HCT116 (cell line): ENCODE results near the gene ABL2. TPM values are rescaled to one million over a fixed set of nuclear protein-coding genes. Genes with fewer than 3 reads are reported as not detected.

Experiments
- ATAC-seq: fragments of 200-7000 bp; cut with Tn5 transposase; 2 replicates; pipeline ENCODE4 v1.9.1; 2020; ENCODE audit warnings: mild to moderate bottlenecking, moderate library complexity
- BruUV-seq: library from RNA; stranded (reverse); fragments of 400-500 nt; replicated peaks from 2 replicates; lab custom pipeline; 2021; lab: Mats Ljungman, UMichigan
- CTCF ChIA-PET: fragments of 300-600 bp; sonication (Branson Sonifier 250); formaldehyde crosslinking; loops from one replicate; lab custom pipeline; 2021; ENCODE audit warnings: antibody characterized with exemption; lab: Charles Lee
- POLR2A ChIA-PET: fragments of 300-600, 350-600 bp; sonication (Branson Sonifier 250); formaldehyde crosslinking; loops from one replicate; lab custom pipeline; 2021; ENCODE audit warnings: antibody characterized with exemption; lab: Charles Lee
- RAD21 ChIA-PET, 2 experiments: fragments of 300-600 bp; sonication (Branson Sonifier 250); formaldehyde crosslinking; loops; one replicate each; lab custom pipeline; 2023; ENCODE audit warnings: low total read pairs in 2 of 2; ENCODE audit not compliant: uncharacterized antibody in 2 of 2, unreplicated experiment in 2 of 2, low non-redundant PET in 1 of 2; lab: Charles Lee
- DNase-seq: peaks from one replicate; pipeline ENCODE4 v3.0.0-alpha.2; 2010; ENCODE audit warnings: low read depth, low spot score
- H2AFZ ChIP-seq: fragments of 200-600 bp; shearing (Covaris generic), sonication (generic); 2 replicates; pipeline ENCODE4 v1.6.1; 2017; ENCODE audit warnings: low read depth, mixed run types, mixed read lengths, antibody characterized with exemption, low read length; ENCODE audit not compliant: poor library complexity, severe bottlenecking
- H3K27ac ChIP-seq: 2 replicates; pipeline ENCODE4 v1.5.1; 2012; ENCODE audit warnings: low read depth, low read length
- H3K27me3 ChIP-seq: fragments of 200-600 bp; sonication (generic); 2 replicates; pipeline ENCODE4 v1.6.1; 2016; ENCODE audit warnings: mixed run types, low read length, mixed read lengths; ENCODE audit not compliant: insufficient read depth
- H3K36me3 ChIP-seq, 2 experiments: fragments of 200-500 bp in 1 of 2; fragments of 200-600 bp in 1 of 2; sonication (Bioruptor generic) in 1 of 2; sonication (generic) in 1 of 2; 2 replicates each; pipeline versions ENCODE4 v1.5.1 to v1.6.1; 2014 to 2016; ENCODE audit warnings: low read length in 2 of 2, inconsistent platforms in 1 of 2, mixed read lengths in 1 of 2, mixed run types in 1 of 2; ENCODE audit not compliant: insufficient read depth in 2 of 2, control insufficient read depth in 1 of 2
- H3K4me1 ChIP-seq, 2 experiments: fragments of 200-600 bp in 1 of 2; sonication (generic) in 1 of 2; 2 replicates each; pipeline versions ENCODE4 v1.5.1 to v1.6.1; 2012 to 2017; ENCODE audit warnings: low read length in 2 of 2, inconsistent platforms in 1 of 2, mild to moderate bottlenecking in 1 of 2, mixed read lengths in 1 of 2, mixed run types in 1 of 2, moderate library complexity in 1 of 2; ENCODE audit not compliant: insufficient read depth in 2 of 2, control insufficient read depth in 1 of 2
- H3K4me2 ChIP-seq: fragments of 200-600 bp; sonication (generic); 2 replicates; pipeline ENCODE4 v1.6.1; 2017; ENCODE audit warnings: mixed run types, low read length, mixed read lengths
- H3K4me3 ChIP-seq, 2 experiments: fragments of 200-600 bp in 1 of 2; sonication (generic) in 1 of 2; replicated peaks in 1 of 2; 2 replicates each; pipeline ENCODE4 v1.5.1; 2011 to 2016; ENCODE audit warnings: low read length in 2 of 2, control low read depth in 1 of 2, low read depth in 1 of 2, mild to moderate bottlenecking in 1 of 2, mixed read lengths in 1 of 2, mixed run types in 1 of 2
- H3K79me2 ChIP-seq: fragments of 200-600 bp; sonication (generic); 2 replicates; pipeline ENCODE4 v1.6.1; 2017; ENCODE audit warnings: mild to moderate bottlenecking, mixed run types, low read length, moderate library complexity, mixed read lengths; ENCODE audit not compliant: insufficient read depth
- H3K9ac ChIP-seq: fragments of 200-600 bp; sonication (generic); 2 replicates; pipeline ENCODE4 v1.6.1; 2016; ENCODE audit warnings: low read length, mixed read lengths
- H3K9me2 ChIP-seq: fragments of 200-600 bp; sonication (generic), shearing (Covaris generic); 2 replicates; pipeline ENCODE4 v1.6.1; 2017; ENCODE audit warnings: mixed run types, mild to moderate bottlenecking, moderate library complexity; ENCODE audit not compliant: insufficient read depth
- H3K9me3 ChIP-seq, 2 experiments: fragments of 200-500 bp in 1 of 2; fragments of 200-600 bp in 1 of 2; sonication (Bioruptor generic) in 1 of 2; sonication (generic) in 1 of 2; 2 replicates each; pipeline ENCODE4 v1.6.1; 2014 to 2017; ENCODE audit warnings: low read length in 2 of 2, mixed read lengths in 2 of 2, inconsistent platforms in 1 of 2, low read depth in 1 of 2, mild to moderate bottlenecking in 1 of 2, mixed run types in 1 of 2, moderate library complexity in 1 of 2; ENCODE audit not compliant: control insufficient read depth in 1 of 2, insufficient read depth in 1 of 2
- H4K20me1 ChIP-seq: fragments of 200-600 bp; sonication (generic), shearing (Covaris generic); 2 replicates; pipeline ENCODE4 v1.6.1; 2017; ENCODE audit warnings: mixed run types, mild to moderate bottlenecking, moderate library complexity; ENCODE audit not compliant: insufficient read depth
- ATF3 ChIP-seq: IDR thresholded peaks from 2 replicates; pipeline ENCODE4 v1.6.1; 2012
- CTCF ChIP-seq, 3 experiments: fragments of 200-600 bp in 1 of 3; sonication (generic) in 1 of 3; IDR thresholded peaks in 2 of 3; conservative IDR thresholded peaks in 1 of 3; 2 replicates each; pipeline ENCODE4 v1.5.1; 2012 to 2017; ENCODE audit warnings: low read depth in 2 of 3, low read length in 2 of 3, antibody characterized with exemption in 1 of 3, borderline replicate concordance in 1 of 3, control low read depth in 1 of 3, mild to moderate bottlenecking in 1 of 3, mixed read lengths in 1 of 3, mixed run types in 1 of 3, moderate library complexity in 1 of 3; ENCODE audit not compliant: insufficient read depth in 1 of 3
- EGR1 ChIP-seq: IDR thresholded peaks from 2 replicates; pipeline ENCODE4 v1.6.1; 2012; ENCODE audit warnings: low read depth
- ELF1 ChIP-seq: IDR thresholded peaks from 2 replicates; pipeline ENCODE4 v1.6.1; 2012; ENCODE audit warnings: low read depth, borderline replicate concordance
- EZH2 ChIP-seq: fragments of 200-600 bp; sonication (generic); IDR thresholded peaks from 2 replicates; pipeline ENCODE4 v1.6.1; 2017; ENCODE audit warnings: antibody characterized with exemption, mixed run types
- EZH2phosphoT487 ChIP-seq: fragments of 200-600 bp; IDR thresholded peaks from 2 replicates; pipeline ENCODE4 v1.6.1; 2018; ENCODE audit warnings: antibody characterized with exemption, borderline replicate concordance
- FOSL1 ChIP-seq: IDR thresholded peaks from 2 replicates; pipeline ENCODE4 v1.6.1; 2012; ENCODE audit warnings: low read depth
- JUND ChIP-seq: IDR thresholded peaks from 2 replicates; pipeline ENCODE4 v1.6.1; 2012
- MAX ChIP-seq: IDR thresholded peaks from 2 replicates; pipeline ENCODE4 v1.6.1; 2012
- RAD21 ChIP-seq: IDR thresholded peaks from 2 replicates; pipeline ENCODE4 v1.6.1; 2012; ENCODE audit warnings: low read depth, mild to moderate bottlenecking
- REST ChIP-seq: IDR thresholded peaks from 2 replicates; pipeline ENCODE4 v1.6.1; 2012; ENCODE audit warnings: low read depth
- SIN3A ChIP-seq: IDR thresholded peaks from 2 replicates; pipeline ENCODE4 v1.6.1; 2012; ENCODE audit warnings: low read depth
- SRF ChIP-seq: IDR thresholded peaks from 2 replicates; pipeline ENCODE4 v1.6.1; 2012; ENCODE audit warnings: low read depth
- YY1 ChIP-seq: IDR thresholded peaks from 2 replicates; pipeline ENCODE4 v1.6.1; 2011; ENCODE audit warnings: low read length, low read depth, moderate library complexity, mild to moderate bottlenecking; ENCODE audit not compliant: insufficient replicate concordance; ENCODE audit errors: extremely low read depth
- ZBTB33 ChIP-seq: IDR thresholded peaks from 2 replicates; pipeline ENCODE4 v1.6.1; 2011; ENCODE audit warnings: mild to moderate bottlenecking, low read length, moderate library complexity; ENCODE audit not compliant: insufficient replicate concordance; ENCODE audit errors: extremely low read depth
- intact Hi-C: fragments of 100-400 bp; cut with micrococcal nuclease; formaldehyde crosslinking; loops from 2 replicates; pipeline ENCODE4 v1.10.0; 2022
- total RNA-seq: library from RNA; stranded (reverse); gene quantifications from one replicate; pipeline ENCODE4 v1.2.1, GENCODE V29; 2021; ENCODE audit not compliant: unreplicated experiment

Gene ABL2
- total RNA-seq, 1 experiment from 2014 or later, result 22.9 TPM

- ChIA-PET RAD21 (no interaction called here), POLR2A (no interaction called here), CTCF (no interaction called here)
- H3K9ac ChIP-seq, result no peak overlapping the region
- DNase-seq (no peak), ATAC-seq (no peak)
- no peak overlapping the region for H3K4me3 ChIP-seq
- no peak overlapping the region for H3K27ac ChIP-seq
- H3K36me3 ChIP-seq, result no peaks in the 10 kb centered on the region
- intact Hi-C loops, result no loop called here
- H3K4me1 ChIP-seq, result no peaks in the 10 kb centered on the region; a peak in 1 of 4 replicates
- H3K79me2 ChIP-seq, result peaks cover 49% of the 10 kb centered on the region
- H3K9me3 ChIP-seq, result no peaks in the 10 kb centered on the region; a peak in 1 of 4 replicates
- H3K4me2 ChIP-seq, result no peak overlapping the region
- TF ChIP-seq EGR1 (no peak), FOSL1 (no peak), MAX (no peak), EZH2phosphoT487 (no peak), CTCF (IDR thresholded peaks at IDR 0.05 in 2 of 3, conservative IDR thresholded peaks at IDR 0.05 in 1 of 3; ENCODE audit: borderline replicate concordance in 1 of 3, insufficient read depth in 1 of 3, low read depth in 2 of 3, low read length in 2 of 3) (no peak), YY1 (no peak), ATF3 (no peak), ZBTB33 (no peak), RAD21 (no peak), JUND (no peak), SRF (no peak), SIN3A (no peak), REST (no peak), EZH2 (no peak), ELF1 (no peak)
- no peaks in the 10 kb centered on the region for H3K27me3 ChIP-seq
- BruUV-seq, result no TSS peak
- no peaks in the 10 kb centered on the region for H3K9me2 ChIP-seq
- no peak overlapping the region for H2AFZ ChIP-seq
- no peaks in the 10 kb centered on the region for H4K20me1 ChIP-seq
Observed at GRCh38 chr1:179151908-179152682, 77.4 kb downstream of the ABL2 start.
